Urinary bladder (tissue), 4 donors: ENCODE results near the gene S100A9. TPM values are rescaled to one million over a fixed set of nuclear protein-coding genes. Genes with fewer than 3 reads are reported as not detected.
"Not testable (repeated sequence)": the region's sequence is repeated elsewhere in the genome, so short reads cannot be mapped to it uniquely, and the experiment has no call there.

Source experiments
- DNase-seq: peaks from one replicate; pipeline ENCODE4 v3.0.0-alpha.2; 2015; ENCODE audit errors: extremely low spot score
- H3K27ac ChIP-seq: one replicate; pipeline ENCODE4 v1.5.1; 2013; ENCODE audit warnings: low read depth, mild to moderate bottlenecking, moderate library complexity
- H3K36me3 ChIP-seq: one replicate; pipeline ENCODE4 v1.6.1; 2013; ENCODE audit warnings: mild to moderate bottlenecking, moderate library complexity; ENCODE audit not compliant: insufficient read depth
- H3K4me1 ChIP-seq: one replicate; pipeline ENCODE4 v1.6.1; 2013; ENCODE audit warnings: mild to moderate bottlenecking, moderate library complexity; ENCODE audit not compliant: insufficient read depth
- H3K4me3 ChIP-seq: one replicate; pipeline ENCODE4 v1.5.1; 2013; ENCODE audit warnings: low read depth, low read length
- WGBS: extraction: QIAGEN DNeasy Blood & Tissue Kit; methylation state at CpG from one replicate; pipeline ENCODE4 v1.1.7; 2013; 5-methylcytosine and 5-hydroxymethylcytosine counted together
- polyA plus RNA-seq: library from polyadenylated mRNA; stranded (reverse); fragments of 200-250 nt; gene quantifications from one replicate; pipeline ENCODE4 v1.2.3, GENCODE V29; 2013
- total RNA-seq: library from RNA; depleted of rRNA; stranded (reverse); fragments of >200 nt; gene quantifications from one replicate; pipeline ENCODE4 v1.2.3, GENCODE V29; 2014
- donor health status: healthy with polysubstance abuse.
- donor health status: healthy.

S100A9 gene
- 77.5 TPM for total RNA-seq
- polyA plus RNA-seq, result 471 TPM

DNA sequence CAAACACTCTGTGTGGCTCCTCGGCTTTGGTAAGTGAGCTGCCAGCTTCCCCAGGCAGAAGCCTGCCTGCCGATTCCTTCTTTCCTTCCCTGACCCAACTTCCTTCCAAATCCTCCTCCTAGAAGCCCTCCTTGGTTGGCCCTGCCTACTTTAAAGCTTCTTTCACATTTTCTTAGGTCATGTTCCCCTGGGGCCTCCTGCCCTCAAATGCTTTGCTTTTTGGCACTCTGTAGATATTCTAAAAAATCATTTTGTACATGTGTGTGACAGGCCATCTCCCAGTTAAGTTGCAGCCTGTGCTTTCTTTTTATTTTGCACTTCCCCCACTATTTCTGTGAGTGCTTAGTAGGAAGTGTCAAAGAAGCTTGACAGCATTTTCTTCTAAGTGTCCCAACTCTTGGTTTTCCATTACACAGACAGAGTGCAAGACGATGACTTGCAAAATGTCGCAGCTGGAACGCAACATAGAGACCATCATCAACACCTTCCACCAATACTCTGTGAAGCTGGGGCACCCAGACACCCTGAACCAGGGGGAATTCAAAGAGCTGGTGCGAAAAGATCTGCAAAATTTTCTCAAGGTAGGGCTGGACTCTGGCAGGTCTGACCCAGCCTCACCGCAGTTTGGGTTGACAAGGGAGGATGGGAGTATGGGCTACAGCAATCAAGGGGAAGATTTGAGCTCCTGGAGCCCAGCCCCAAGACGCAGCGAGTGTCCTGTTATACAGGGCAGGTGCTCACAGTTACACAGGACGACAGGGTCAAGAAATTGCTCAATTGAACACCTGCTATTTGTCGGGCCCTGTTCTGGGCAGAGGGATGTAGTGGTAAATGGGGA lies at the start of gene S100A9:
Gene S100A9 (plus strand): TSS at position 2 of the 838 bp plus-strand sequence. CDS start 430 bp downstream, at position 432.
- no peak for DNase-seq
- Histone ChIP-seq H3K36me3 (no peaks in the 10 kb centered on the region), H3K4me3 (no peak within 1 kb of the TSS), H3K27ac (no peak within 1 kb of the TSS), H3K4me1 (no peaks in the 10 kb centered on the region)
- WGBS, result 79% methylated on average over 11 of the region's 11 CpGs

GRCh38 chr1:153308540-153308939 lies 49.1 kb upstream of the S100A9 start:
- no peaks in the 10 kb centered on the region for H3K4me1 ChIP-seq
- DNase-seq, result no peak
- H3K27ac ChIP-seq, result no peak overlapping the region
- no peak overlapping the region for H3K4me3 ChIP-seq
- 80% methylated on average over 2 of the region's 2 CpGs for WGBS
- no peaks in the 10 kb centered on the region for H3K36me3 ChIP-seq

GRCh38 chr1:153309441-153309840 lies 48.2 kb upstream of the S100A9 start:
- H3K36me3 ChIP-seq, result no peaks in the 10 kb centered on the region
- DNase-seq, result no peak
- WGBS, result 69% methylated on average over 2 of the region's 2 CpGs
- H3K4me1 ChIP-seq, result no peaks in the 10 kb centered on the region
- no peak overlapping the region for H3K27ac ChIP-seq
- no peak overlapping the region for H3K4me3 ChIP-seq

DNA sequence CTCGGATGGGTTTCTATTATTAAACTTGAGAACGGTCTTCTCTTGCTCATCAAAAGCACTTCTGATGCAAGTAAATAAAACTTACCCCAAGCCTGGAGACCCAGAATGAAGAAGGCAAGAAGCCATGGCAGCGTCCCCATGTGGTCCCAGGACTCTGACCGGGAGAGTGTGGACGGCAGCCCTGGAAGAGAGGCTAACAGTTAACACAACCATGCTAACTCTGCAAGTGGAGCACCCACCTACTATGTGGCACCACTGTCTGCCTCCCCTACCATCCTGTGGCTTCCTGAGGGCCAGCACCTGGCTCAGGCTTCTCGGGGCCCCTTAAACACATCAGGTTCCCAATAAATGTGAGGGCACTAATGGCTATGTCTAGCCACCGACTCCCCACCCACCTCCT lies 47.1 kb upstream of the S100A9 start:
- DNase-seq, result no peak
- Histone ChIP-seq H3K27ac (no peak overlapping the region), H3K4me3 (no peak overlapping the region), H3K36me3 (no peaks in the 10 kb centered on the region), H3K4me1 (no peaks in the 10 kb centered on the region)
- WGBS, result 72% methylated on average over 7 of the region's 7 CpGs

DNA sequence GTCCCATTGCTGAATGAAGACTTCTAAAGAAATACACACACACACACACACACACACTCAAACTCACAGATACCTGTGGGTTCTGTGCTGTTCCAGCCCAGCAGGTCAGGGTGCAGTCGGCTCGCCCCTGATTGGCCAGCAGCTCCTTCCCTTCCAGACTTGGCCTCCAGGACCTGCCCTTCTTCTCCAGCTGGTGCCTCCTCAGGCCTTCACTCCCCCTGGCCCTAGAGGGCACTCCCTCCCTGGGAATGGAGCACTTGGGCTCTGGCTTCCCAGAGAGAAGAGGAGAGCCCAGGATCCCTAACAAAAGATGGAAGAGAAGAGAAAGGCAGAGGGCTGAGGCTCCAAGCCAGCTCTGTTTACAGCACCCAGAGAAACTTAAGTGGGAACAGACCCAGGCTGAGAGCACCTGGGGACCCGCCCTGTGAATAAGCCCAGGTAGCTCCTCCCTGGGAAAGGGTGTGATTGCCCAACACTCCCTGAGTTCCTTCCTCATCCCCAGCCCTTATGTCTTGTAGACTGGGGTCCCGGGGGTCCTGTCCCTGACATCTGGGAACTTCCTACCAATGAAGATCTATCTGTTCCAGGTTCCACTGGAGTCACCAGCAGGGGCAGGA lies 45.0 kb upstream of the S100A9 start, which contains the start of gene PGLYRP3:
Gene PGLYRP3 (minus strand): TSS at position 383 of the 617 bp plus-strand sequence. CDS start 2,287 bp downstream, outside the sequence.
- Histone ChIP-seq H3K36me3 (no peaks in the 10 kb centered on the region), H3K4me3 (no peak within 1 kb of the TSS), H3K4me1 (no peaks in the 10 kb centered on the region), H3K27ac (no peak within 1 kb of the TSS)
- no peak for DNase-seq
- 74% methylated on average over 4 of the region's 4 CpGs for WGBS

DNA sequence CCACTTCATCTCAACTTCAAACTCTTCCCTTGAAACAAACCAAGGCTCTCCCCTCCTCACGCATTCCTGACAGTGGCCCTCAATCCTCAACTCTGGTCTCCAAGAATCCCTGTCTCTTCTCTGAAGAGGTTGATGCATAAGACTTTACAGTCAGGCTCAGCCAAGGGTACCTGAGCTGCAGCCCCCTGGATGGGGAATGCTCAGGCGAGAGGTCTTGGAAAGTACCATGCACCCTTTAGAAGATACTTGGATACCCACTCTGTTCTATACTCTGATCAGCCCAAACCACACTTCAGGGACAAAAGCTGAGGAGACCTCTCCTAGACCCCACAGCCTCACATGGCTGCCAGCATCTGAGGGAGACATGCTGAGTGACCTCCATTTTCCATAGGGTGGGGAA lies 44.4 kb upstream of the S100A9 start:
- Histone ChIP-seq H3K4me1 (no peaks in the 10 kb centered on the region), H3K4me3 (no peak overlapping the region), H3K36me3 (no peaks in the 10 kb centered on the region), H3K27ac (no peak overlapping the region)
- DNase-seq, result no peak
- WGBS, result 88% methylated on average over 2 of the region's 2 CpGs

GRCh38 chr1:153314388-153314787 lies 43.3 kb upstream of the S100A9 start:
- not testable (repeated sequence) for H3K4me3 ChIP-seq, DNase-seq, H3K36me3 ChIP-seq, H3K27ac ChIP-seq, H3K4me1 ChIP-seq

DNA sequence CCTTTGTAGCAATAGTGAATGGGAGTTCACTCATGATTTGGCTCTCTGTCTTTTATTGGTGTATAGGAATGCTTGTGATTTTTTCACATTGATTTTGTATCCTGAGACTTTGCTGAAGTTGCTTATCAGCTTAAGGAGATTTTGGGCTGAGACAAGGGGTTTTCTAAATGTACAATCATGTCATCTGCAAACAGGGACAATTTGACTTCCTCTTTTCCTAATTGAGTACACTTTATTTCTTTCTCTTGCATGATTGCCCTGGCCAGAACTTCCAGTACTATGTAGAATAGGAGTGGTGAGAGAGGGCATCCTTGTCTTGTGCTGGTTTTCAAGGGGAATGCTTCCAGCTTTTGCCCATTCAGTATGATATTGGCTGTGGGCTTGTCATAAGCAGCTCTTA lies 41.6 kb upstream of the S100A9 start:
- H3K4me3 ChIP-seq, H3K27ac ChIP-seq, DNase-seq, H3K4me1 ChIP-seq, H3K36me3 ChIP-seq: not testable (repeated sequence)

DNA sequence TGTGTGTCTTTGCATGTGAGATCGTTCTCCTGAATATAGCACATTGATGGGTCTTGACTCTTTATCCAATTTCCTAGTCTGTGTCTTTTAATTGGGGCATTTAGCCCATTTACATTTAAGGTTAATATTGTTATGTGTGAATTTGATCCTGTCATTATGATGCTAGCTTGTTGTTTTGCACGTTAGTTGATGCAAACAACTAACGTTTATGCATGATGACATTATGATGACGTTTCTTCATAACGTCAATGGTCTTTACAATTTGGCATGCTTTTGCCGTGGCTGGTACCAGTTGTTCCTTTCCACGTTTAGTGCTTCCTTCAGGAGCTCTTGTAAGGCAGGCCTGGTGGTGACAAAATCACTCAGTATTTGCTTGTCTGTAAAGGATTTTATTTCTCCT lies 39.5 kb upstream of the S100A9 start:
- WGBS, result 85% methylated on average over 7 of the region's 7 CpGs
- not testable (repeated sequence) for H3K4me1 ChIP-seq, H3K4me3 ChIP-seq, H3K36me3 ChIP-seq, DNase-seq, H3K27ac ChIP-seq

DNA sequence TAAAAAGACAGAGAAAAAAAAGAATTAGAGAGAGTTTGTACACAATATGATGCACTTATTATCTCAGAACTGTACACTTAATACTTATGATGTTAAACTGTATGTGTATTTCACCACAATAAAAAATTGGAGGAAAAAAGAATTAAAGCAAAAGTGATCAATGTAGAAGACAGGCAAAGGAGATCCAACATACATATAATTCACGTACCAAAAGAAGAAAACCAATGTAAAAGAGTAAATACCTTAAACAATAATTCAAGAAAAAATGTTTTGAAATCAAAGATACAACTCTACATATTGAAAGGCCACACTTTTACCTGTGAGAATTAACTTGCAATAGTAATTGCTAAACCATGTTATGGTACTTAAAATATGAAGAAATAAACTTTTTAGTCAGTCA lies 35.1 kb upstream of the S100A9 start:
- DNase-seq, result no peak
- Histone ChIP-seq H3K4me3 (no peak overlapping the region), H3K4me1 (no peaks in the 10 kb centered on the region), H3K36me3 (no peaks in the 10 kb centered on the region), H3K27ac (no peak overlapping the region)
- 39% methylated on average over 1 of the region's 1 CpG for WGBS

DNA sequence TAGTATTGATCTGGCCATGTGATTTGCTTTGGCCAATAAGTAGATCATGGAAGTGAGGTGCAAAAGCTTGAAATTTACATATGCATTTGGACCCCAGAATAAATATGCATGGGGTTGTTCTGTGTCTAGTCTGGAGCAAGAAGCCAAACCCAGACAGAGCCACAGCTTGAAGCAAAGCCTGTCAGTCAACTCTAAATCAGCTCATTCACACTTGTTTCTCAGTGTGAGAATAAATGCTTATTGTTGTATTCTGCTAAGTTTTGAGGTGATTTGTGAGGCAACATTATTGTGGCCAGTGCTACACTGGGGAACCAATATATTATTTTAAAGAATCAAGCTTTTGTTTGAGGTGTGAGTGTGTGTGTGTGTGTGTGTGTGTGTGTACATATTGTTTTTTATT lies 32.7 kb upstream of the S100A9 start:
- no peak for DNase-seq
- H3K4me3 ChIP-seq, result no peak overlapping the region
- no peaks in the 10 kb centered on the region for H3K36me3 ChIP-seq
- H3K4me1 ChIP-seq, result no peaks in the 10 kb centered on the region
- no peak overlapping the region for H3K27ac ChIP-seq

- H3K27ac ChIP-seq, result no peak overlapping the region
- no peaks in the 10 kb centered on the region for H3K4me1 ChIP-seq
- no peak for DNase-seq
- 89% methylated on average over 1 of the region's 1 CpG for WGBS
- no peaks in the 10 kb centered on the region for H3K36me3 ChIP-seq
- H3K4me3 ChIP-seq, result no peak overlapping the region
Measured at GRCh38 chr1:153333902-153334301, 23.8 kb upstream of the S100A9 start.

DNA sequence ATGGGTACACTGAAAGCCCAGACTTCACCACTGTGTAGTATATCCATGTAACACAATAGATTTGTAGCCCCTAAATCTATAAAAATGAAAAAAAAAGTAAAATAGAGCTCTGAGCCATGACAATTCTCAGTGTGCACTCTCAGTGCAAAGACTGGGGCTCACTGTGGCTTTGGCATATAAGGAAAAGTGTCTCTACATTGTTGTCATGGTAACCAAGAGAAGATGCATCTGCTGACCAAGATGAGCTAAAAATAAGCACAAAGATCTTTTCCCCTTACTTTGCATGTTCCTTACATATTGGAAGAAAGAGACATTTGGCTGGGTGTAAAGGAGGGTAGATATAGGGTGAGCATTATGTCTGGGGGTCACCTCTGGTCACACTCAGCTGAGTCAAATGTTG lies 21.0 kb upstream of the S100A9 start:
- Histone ChIP-seq H3K4me3 (no peak overlapping the region), H3K4me1 (no peaks in the 10 kb centered on the region), H3K27ac (no peak overlapping the region), H3K36me3 (no peaks in the 10 kb centered on the region)
- no peak for DNase-seq
